ENCODE results near the gene CYTH1. TPM values are rescaled to one million over a fixed set of nuclear protein-coding genes. Genes with fewer than 3 reads are reported as not detected.
A peak's percentile ranks its signal among the peaks of the same experiment; 100 is the strongest.

Gene CYTH1
- total RNA-seq, 6 experiments from 2014 or later: 7.7 to 15.3 (median 10.9) TPM

- DNase-seq: no peak
- no peak for TF ChIP-seq CTCF (IDR thresholded peaks at IDR 0.05)
- H3K4me3 Mint-ChIP-seq: no peak overlapping the region
- H3K27me3 Mint-ChIP-seq (ENCODE audit: insufficient read depth): peaks cover 2% of the 10 kb centered on the region; the same call in 1 of the 2 replicates
- H3K36me3 Mint-ChIP-seq (ENCODE audit: low read depth): peaks cover 5% of the 10 kb centered on the region; the same call in 1 of the 2 replicates
- peaks cover 23% of the 10 kb centered on the region for H3K4me1 Mint-ChIP-seq (ENCODE audit: low read depth)
- H3K27ac Mint-ChIP-seq: no peak overlapping the region
- no peaks in the 10 kb centered on the region for H3K9me3 Mint-ChIP-seq
Observed at GRCh38 chr17:78785663-78786057, 3.6 kb upstream of the CYTH1 start.

GRCh38 chr17:78785011-78785662 lies 3.1 kb upstream of the CYTH1 start:
- no peak for DNase-seq
- Mint-ChIP-seq H3K27me3 (ENCODE audit: insufficient read depth) (peaks cover 2% of the 10 kb centered on the region; the same call in 1 of the 2 replicates), H3K9me3 (no peaks in the 10 kb centered on the region), H3K27ac (no peak overlapping the region), H3K4me3 (no peak overlapping the region), H3K36me3 (ENCODE audit: low read depth) (peaks cover 5% of the 10 kb centered on the region; the same call in 1 of the 2 replicates), H3K4me1 (ENCODE audit: low read depth) (peaks cover 24% of the 10 kb centered on the region)
- no peak for TF ChIP-seq CTCF (IDR thresholded peaks at IDR 0.05)

- no peak for DNase-seq
- Mint-ChIP-seq H3K4me3 (no peak overlapping the region), H3K36me3 (ENCODE audit: low read depth) (peaks cover 5% of the 10 kb centered on the region; the same call in 1 of the 2 replicates), H3K27ac (no peak overlapping the region; the same call in 1 of the 2 replicates), H3K9me3 (no peaks in the 10 kb centered on the region), H3K4me1 (ENCODE audit: low read depth) (peaks cover 25% of the 10 kb centered on the region), H3K27me3 (ENCODE audit: insufficient read depth) (no peaks in the 10 kb centered on the region; the same call in 1 of the 2 replicates)
- TF ChIP-seq CTCF (IDR thresholded peaks at IDR 0.05): no peak
Observed at GRCh38 chr17:78784352-78784751, 2.3 kb upstream of the CYTH1 start.

- peaks cover 5% of the 10 kb centered on the region; the same call in 1 of the 2 replicates for H3K36me3 Mint-ChIP-seq (ENCODE audit: low read depth)
- peak overlapping the region; percentile 91 for H3K4me3 Mint-ChIP-seq
- H3K27ac Mint-ChIP-seq: peak overlapping the region; percentile 30
- no peak for TF ChIP-seq CTCF (IDR thresholded peaks at IDR 0.05)
- no peaks in the 10 kb centered on the region; the same call in 1 of the 2 replicates for H3K27me3 Mint-ChIP-seq (ENCODE audit: insufficient read depth)
- DNase-seq: no peak
- peaks cover 24% of the 10 kb centered on the region for H3K4me1 Mint-ChIP-seq (ENCODE audit: low read depth)
- no peaks in the 10 kb centered on the region for H3K9me3 Mint-ChIP-seq
Observed at GRCh38 chr17:78783711-78784324, 1.7 kb upstream of the CYTH1 start.

- Mint-ChIP-seq H3K27ac (peak overlapping the region; percentile 73), H3K4me3 (peak overlapping the region; percentile 89), H3K27me3 (ENCODE audit: insufficient read depth) (no peaks in the 10 kb centered on the region; the same call in 1 of the 2 replicates), H3K4me1 (ENCODE audit: low read depth) (peaks cover 19% of the 10 kb centered on the region), H3K36me3 (ENCODE audit: low read depth) (no peaks in the 10 kb centered on the region), H3K9me3 (no peaks in the 10 kb centered on the region)
- DNase-seq: no peak
- no peak for TF ChIP-seq CTCF (IDR thresholded peaks at IDR 0.05)
Observed at GRCh38 chr17:78781104-78781892, 775 bp downstream of the CYTH1 start.
